GM19463 (cell line): ENCODE results near the gene NME7.
"Not testable (repeated sequence)": the region's sequence is repeated elsewhere in the genome, so short reads cannot be mapped to it uniquely, and the experiment has no call there.

Experiments used
- ATAC-seq: cut with Tn5 transposase; IDR thresholded peaks from one replicate; pipeline ENCODE4 v1.9.1; 2021; ENCODE audit warnings: mild to moderate bottlenecking, moderate library complexity; ENCODE audit not compliant: unreplicated experiment

The NME7 gene

DNA sequence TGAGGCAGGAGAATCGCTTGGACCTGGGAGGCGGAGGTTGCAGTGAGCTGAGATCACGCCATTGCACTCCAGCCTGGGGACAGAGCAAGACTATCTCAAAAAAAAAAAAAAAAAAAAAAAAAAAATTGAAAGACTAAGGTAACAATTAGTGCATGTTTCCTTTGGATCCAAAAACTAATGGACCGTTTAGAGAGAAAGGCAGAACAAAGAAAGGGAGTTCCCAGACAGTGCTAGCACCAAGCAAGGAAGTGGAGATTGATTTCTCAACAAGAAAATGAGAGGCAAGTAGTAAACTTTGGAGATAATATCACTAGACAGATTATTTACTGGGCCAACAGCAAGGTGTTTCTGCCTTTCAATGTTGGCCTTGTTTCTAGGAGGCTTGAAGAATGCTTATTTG lies 236.9 kb downstream of the NME7 start:
- ATAC-seq, result no peak

DNA sequence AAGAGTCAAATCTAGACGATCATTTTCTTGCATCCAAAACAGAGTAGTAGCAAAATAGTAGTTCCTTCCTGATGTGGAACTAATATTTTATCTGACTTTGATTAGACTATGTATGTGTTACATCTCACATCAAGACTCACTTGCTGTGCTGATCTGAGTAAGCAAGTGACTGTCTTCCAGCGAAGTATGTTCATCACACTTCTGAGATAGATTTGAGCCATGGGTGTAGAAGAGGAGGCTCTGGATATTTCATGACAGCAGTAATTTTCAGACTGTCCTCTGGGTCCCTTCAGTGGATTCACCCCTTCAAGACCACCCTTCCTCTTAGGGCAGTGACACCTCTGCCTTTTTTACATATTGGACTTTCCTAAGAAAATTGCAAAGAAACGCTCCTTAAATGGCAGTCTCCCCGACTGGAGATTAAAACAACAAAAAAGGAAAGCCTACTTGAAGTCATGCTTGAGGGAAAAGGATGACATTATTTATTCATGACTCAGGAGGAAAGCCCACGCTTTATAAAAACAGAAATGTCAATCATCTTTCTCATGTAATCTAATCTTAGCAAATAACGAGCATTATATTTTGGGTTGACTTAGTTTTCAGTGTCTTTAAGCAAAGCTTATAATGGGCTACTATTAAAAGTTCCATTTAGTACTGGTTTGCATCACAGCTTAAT lies 238.3 kb downstream of the NME7 start:
- ATAC-seq, result no peak

DNA sequence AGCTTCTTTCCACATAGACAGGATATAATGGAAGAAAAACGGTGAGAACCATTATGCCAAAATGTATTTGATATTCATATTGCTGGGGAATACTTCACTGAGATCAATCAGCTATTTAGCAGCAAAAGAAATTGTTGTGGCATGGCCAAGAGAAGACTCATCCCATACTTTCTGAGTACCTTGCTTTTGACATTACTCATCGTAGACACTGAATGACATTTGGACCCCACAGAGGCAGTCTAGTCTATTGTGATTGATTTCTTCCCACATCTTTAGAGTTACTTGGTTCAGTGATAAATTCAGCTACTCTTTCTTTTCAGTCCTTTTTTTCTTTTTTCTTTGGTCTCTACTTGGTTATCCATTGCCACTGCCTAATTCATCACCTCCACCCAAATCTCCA lies 239.0 kb downstream of the NME7 start:
- ATAC-seq, result no peak

DNA sequence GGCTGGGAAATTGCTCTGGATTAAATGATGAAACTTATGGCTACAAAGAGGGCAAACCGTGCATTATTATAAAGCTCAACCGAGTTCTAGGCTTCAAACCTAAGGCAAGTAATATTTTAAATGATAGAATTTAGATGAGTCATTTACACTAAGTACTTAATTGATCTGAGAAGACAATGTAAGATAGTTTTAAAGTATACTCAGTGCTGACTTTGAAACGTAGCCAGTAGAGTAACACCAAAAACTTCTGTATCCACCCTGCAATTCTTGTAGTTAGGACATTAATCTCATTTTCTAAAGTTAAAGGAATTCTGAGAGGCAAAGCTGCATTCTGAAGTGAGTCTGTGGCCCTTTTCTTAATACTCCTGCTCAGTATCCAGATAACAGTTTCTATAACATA lies 240.3 kb downstream of the NME7 start:
- no peak for ATAC-seq

DNA sequence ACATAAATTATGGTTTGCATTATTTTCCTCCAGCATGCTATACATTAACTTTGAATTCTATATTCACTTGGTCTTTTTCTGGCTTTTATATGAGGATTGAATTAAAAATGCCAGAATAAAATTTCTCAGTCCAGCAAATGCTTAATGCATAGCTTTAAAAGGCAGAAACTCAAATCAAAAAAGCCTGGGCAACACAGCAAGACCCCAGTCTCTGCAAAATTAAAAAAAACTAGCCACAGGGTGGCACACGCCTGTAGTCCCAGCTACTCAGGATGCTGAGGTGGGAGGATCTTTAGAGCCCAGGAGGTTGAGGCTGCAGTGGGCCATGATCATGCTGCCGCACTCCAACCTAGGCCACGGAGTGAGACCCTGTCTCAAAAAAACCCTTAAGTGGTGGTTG lies 241.3 kb downstream of the NME7 start:
- no peak for ATAC-seq

DNA sequence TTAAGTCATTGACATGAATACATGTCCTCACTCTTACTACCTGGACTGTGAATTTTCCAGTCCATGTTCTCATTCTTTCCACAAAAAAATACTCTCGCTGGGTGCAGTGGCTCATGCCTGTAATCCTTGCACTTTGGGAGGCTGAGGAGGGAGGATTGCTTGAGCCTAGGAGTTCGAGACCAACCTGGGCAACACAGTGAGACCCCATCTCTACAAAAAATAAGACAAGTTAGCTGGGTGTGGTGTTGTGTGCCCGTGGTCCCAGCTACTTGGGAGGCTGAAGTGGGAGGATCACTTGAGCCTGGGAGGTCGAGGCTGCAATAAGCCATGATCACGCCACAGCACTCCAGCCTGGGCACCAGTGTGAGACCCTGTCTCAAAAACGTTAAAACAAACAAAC lies 242.0 kb downstream of the NME7 start:
- ATAC-seq, result not testable (repeated sequence)

DNA sequence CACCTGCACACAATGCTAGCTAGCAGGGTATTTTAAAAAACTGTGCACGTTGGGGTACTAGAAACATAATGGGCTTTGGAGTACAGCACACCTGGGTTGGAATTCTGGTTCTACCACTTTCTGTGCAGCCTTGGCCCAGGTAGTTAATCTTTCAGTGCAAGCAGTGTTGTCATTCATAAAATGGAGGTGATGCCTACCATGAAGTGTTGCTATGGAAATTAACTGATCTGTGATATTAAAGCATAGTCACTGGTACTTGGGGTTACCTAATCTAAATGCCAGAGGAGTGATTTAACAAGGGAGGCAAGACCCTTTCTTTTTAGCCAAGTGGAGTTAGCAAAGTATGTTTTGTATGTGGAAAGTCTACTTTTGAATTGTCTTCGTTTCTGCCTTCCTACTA lies 243.1 kb downstream of the NME7 start:
- no peak for ATAC-seq

- peak; percentile 64 for ATAC-seq
Measured at GRCh38 chr1:169122976-169123375, 244.6 kb downstream of the NME7 start.

DNA sequence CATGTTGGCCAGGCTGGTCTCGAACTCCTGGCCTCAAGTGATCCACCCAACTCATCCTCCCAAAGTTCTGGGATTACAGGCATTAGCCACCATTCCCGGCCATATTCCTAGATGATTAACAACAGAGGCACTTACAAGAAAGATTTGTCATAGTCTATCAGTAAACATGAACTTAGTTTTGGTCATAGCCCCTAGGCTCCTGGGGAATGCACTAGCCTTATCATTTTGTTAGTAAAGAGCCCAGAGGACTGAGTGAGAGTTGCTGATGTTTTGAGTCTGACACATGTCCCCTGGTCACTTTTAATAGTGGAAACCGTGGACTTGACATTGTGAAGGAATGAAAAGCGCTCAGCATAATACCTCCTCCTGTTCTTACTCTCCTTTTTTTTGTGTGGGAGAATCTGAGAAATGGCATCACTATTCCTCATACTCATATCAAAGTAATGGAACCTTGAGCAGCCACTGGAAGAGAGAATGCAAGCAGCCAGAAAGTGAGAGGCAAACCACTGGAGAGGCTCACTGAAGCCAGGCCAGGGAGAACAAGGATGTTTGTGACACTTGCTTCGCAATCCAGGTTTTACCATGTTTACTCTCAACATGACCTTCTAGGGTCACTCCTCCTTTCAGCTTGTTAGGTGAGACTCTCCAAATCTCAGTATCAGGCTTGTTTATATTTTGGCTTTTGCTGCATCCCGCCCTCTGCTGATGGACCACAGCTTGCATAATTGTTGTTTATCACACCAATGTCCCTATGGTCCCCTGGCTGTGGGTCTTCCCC lies 246.3 kb downstream of the NME7 start:
- no peak for ATAC-seq

DNA sequence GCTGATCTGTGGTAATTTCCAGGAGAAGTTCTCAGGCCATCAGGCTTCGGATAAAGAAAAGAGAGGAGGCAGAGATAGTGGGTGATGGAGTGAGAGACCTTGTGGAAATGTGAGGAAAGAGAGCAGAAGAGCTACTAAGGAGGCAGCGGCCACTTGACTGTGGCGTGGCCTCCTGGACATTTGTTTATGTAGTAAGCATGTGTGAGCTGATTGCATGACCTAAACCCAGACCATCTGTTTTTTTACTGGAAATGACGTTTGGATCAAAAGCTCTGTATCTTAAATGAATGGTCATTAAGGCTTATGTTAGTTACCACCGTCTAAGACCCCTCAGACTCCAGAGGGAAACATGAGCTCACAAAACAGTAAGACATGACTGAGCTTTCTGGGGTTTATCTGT lies 247.5 kb downstream of the NME7 start:
- no peak for ATAC-seq

GRCh38 chr1:169119405-169119804 lies 248.2 kb downstream of the NME7 start:
- ATAC-seq, result no peak

GRCh38 chr1:169118227-169118626 lies 249.4 kb downstream of the NME7 start:
- ATAC-seq, result no peak

DNA sequence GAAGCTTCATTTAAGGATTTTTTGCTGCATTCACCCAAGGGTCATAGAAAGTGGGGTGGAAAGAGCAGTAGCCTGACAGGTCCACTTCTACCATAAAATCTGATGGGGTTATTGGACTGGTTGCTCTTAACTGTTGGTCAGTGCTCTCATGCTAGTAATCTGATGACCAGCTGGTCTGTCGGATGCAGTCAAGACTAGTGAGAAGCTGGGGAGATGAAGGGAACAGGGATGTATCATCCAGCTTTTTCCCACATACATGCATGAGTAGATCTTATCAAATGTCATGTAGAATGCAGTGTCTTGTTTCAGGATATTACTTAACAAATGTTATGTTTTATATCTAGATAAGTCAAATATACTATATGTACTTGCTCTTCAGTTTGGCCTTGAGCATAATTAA lies 250.0 kb downstream of the NME7 start:
- ATAC-seq, result no peak

- no peak for ATAC-seq
Measured at GRCh38 chr1:169117014-169117413, 250.6 kb downstream of the NME7 start.

DNA sequence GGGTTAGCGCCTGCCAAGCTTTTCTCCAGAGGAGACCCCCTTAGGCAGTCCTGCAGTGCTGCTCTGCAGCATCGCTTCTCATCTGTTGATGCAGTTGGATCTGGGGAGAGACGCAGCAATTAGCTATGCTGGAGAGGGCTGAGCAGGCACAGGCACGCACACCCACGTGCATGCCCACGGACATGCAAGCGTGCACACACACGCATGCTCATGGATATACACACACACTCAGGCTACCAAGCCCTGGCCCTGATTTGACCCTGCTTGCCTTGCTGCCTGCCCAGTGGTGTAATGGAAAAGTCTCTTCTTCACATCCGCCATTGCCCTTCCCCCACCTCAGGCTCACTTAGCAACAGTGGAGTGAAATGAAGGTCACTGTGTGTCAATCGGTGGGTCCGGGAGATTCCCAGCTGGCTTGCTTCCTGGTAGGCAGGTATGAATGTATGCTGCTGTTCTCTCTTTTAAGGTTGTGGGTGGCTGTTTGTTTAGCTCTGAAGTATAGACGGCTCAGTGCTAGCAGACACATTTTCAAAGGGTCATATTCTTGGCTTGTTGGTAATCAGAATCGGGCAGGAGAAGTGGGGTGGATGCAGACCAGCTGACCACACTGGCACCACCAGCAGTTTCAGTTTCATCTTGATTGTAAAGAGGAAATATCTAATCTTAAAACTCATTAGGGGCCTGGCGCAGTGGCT lies 251.6 kb downstream of the NME7 start:
- peak; percentile 80 for ATAC-seq

GRCh38 chr1:169113613-169114119 lies 253.9 kb downstream of the NME7 start:
- no peak for ATAC-seq

DNA sequence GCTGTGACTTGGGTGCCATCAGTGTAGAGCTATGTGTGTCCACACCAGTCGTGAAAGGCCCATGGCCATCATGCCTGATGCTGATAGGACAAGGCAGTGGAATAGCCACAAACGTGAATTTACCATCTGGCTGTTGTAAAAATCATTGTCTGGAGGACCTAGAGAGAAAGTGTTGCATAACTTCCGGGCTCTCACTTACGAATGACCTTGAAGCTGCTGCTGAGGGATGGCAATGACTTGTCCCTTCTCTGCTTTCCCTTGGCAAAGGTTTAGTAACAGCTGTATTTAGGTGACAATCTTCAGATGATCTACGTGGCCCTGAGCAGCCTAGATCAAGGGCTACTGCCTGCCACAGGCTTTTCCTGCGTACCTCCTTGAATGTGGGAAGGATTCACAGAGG lies 255.4 kb downstream of the NME7 start:
- no peak for ATAC-seq

DNA sequence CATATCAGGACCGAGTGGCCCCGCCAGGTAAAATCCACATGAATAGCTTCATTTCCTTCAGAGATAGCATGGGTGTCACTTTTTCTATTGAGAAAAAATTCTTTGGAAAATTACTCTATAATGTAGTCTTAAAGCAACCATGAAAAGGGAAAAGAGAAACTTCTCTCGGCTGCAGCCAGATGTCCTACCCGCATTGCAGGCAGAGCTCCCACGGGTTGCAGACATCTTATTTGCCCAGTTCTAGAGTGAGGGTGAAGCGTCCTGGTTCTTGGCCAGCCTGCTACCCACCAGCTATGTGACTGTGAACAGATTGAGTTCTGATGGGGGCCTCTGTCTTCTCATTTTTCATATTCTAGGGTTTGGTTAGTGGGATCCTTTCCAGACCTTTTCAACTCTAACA lies 256.1 kb downstream of the NME7 start:
- ATAC-seq, result no peak

- ATAC-seq, result no peak
Measured at GRCh38 chr1:169110689-169111447, 256.7 kb downstream of the NME7 start.

DNA sequence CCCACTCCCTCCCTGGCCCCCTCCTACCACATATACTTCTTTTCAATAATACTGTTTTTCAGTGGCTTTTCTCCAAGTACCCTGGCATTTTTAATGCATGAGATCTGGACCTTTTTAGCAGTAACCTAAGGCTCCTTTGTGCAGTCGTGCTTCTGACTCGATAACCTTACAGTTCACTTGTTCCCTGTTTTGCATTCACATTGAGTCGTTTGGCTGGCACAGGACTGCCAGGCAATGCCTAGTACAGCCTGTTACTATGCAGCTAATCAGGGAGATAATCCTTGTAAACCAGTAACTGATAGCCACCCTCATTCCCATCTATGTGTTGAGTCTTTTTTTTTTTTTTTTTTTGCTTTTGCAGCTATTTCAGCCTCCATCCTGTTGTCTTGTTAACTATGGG lies 257.4 kb downstream of the NME7 start:
- ATAC-seq, result no peak

DNA sequence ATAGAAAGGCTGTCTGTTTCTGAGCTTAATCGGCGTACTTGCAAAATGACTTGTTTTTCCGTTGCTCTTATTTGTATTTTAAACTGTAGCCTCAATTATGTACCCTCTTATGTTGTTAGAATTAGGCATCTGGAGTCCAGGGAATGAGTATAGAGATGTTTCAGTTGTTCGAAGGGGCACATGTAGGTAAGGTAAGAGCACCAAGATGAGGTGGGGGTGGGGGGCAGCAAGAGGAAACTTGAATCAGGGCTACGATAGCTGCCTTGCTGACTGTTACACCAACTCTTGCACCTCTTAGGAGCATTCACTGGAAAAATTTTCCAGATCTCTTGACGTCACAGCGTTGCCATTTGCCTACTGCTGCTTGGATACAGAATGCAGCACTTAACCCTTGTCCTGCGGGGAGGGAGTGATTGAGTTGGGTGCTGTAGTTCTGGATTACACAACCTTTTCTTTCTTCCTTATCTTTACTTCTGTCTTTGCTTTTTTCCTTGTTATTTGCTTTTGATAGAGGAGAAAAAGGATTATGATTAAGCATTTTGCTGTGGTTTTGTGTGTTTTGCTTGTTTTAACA lies 257.9 kb downstream of the NME7 start:
- no peak for ATAC-seq
